Panc1 (cell line): Measurements from ENCODE around the gene VWA5B1.

Experiments
- POLR2AphosphoS5 ChIP-seq: IDR thresholded peaks from 2 replicates; pipeline ENCODE4 v1.6.1; 2012; ENCODE audit warnings: mild to moderate bottlenecking, low read depth, low read length, moderate library complexity
- SIN3A ChIP-seq: IDR thresholded peaks from 2 replicates; pipeline ENCODE4 v1.6.1; 2012; ENCODE audit warnings: low read depth, mild to moderate bottlenecking, low read length, moderate library complexity, borderline replicate concordance; ENCODE audit not compliant: insufficient read depth
- TCF7L2 ChIP-seq: IDR thresholded peaks from 2 replicates; pipeline ENCODE4 v1.6.1; 2011; ENCODE audit warnings: mild to moderate bottlenecking, low read depth, low read length, inconsistent platforms
- TF ChIP-seq, protein P1 (sequence below): fragments of 450-650 bp; IDR thresholded peaks from 2 replicates; pipeline ENCODE4 v1.5.1; 2017; ENCODE audit warnings: mild to moderate bottlenecking
- TF ChIP-seq, protein P2 (sequence below), 2 experiments: IDR thresholded peaks; 2 replicates each; pipeline ENCODE4 v1.6.1; 2011 to 2012; ENCODE audit warnings: low read depth in 2 of 2, control low read depth in 1 of 2, low read length in 1 of 2, mild to moderate bottlenecking in 1 of 2, moderate library complexity in 1 of 2; ENCODE audit not compliant: insufficient read depth in 1 of 2

GRCh38 chr1:20280341-20280740, 10.3 kb upstream of the VWA5B1 start:
- TF ChIP-seq, protein P1, sequence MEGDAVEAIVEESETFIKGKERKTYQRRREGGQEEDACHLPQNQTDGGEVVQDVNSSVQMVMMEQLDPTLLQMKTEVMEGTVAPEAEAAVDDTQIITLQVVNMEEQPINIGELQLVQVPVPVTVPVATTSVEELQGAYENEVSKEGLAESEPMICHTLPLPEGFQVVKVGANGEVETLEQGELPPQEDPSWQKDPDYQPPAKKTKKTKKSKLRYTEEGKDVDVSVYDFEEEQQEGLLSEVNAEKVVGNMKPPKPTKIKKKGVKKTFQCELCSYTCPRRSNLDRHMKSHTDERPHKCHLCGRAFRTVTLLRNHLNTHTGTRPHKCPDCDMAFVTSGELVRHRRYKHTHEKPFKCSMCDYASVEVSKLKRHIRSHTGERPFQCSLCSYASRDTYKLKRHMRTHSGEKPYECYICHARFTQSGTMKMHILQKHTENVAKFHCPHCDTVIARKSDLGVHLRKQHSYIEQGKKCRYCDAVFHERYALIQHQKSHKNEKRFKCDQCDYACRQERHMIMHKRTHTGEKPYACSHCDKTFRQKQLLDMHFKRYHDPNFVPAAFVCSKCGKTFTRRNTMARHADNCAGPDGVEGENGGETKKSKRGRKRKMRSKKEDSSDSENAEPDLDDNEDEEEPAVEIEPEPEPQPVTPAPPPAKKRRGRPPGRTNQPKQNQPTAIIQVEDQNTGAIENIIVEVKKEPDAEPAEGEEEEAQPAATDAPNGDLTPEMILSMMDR = no peak
- no peak for TF ChIP-seq POLR2AphosphoS5
- no peak for TF ChIP-seq TCF7L2
- TF ChIP-seq, protein P2, sequence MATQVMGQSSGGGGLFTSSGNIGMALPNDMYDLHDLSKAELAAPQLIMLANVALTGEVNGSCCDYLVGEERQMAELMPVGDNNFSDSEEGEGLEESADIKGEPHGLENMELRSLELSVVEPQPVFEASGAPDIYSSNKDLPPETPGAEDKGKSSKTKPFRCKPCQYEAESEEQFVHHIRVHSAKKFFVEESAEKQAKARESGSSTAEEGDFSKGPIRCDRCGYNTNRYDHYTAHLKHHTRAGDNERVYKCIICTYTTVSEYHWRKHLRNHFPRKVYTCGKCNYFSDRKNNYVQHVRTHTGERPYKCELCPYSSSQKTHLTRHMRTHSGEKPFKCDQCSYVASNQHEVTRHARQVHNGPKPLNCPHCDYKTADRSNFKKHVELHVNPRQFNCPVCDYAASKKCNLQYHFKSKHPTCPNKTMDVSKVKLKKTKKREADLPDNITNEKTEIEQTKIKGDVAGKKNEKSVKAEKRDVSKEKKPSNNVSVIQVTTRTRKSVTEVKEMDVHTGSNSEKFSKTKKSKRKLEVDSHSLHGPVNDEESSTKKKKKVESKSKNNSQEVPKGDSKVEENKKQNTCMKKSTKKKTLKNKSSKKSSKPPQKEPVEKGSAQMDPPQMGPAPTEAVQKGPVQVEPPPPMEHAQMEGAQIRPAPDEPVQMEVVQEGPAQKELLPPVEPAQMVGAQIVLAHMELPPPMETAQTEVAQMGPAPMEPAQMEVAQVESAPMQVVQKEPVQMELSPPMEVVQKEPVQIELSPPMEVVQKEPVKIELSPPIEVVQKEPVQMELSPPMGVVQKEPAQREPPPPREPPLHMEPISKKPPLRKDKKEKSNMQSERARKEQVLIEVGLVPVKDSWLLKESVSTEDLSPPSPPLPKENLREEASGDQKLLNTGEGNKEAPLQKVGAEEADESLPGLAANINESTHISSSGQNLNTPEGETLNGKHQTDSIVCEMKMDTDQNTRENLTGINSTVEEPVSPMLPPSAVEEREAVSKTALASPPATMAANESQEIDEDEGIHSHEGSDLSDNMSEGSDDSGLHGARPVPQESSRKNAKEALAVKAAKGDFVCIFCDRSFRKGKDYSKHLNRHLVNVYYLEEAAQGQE (IDR thresholded peaks at IDR 0.05; ENCODE audit: insufficient read depth in 1 of 2, low read depth in 2 of 2, low read length in 1 of 2) = no peak
- TF ChIP-seq SIN3A = no peak
